HS-27A (cell line): ENCODE data around the gene DHRS13.

Source experiments
- DNase-seq: peaks from one replicate; pipeline ENCODE4 v3.0.0-alpha.2; 2012; ENCODE audit warnings: low read depth, missing footprints

The DHRS13 gene

GRCh38 chr17:28902819-28903545 lies at the start of gene DHRS13:
Gene DHRS13, minus strand, starts transcription at chr17:28903079. Its CDS starts 135 bp downstream, at chr17:28902944.
- peak; percentile 45 for DNase-seq

GRCh38 chr17:28951991-28952975 lies 49.4 kb upstream of the DHRS13 start:
- DNase-seq: peak; percentile 88

- peak; percentile 94 for DNase-seq
These were observed 48.6 kb upstream of the DHRS13 start, which contains the start of gene PHF12 for GRCh38 chr17:28951428-28951990. Gene PHF12, minus strand, starts transcription at chr17:28951518. Its CDS starts 558 bp downstream, at chr17:28950960.

GRCh38 chr17:28950752-28951427 lies 48.0 kb upstream of the DHRS13 start:
- no peak for DNase-seq

- peak; percentile 19 for DNase-seq
These were observed 47.3 kb upstream of the DHRS13 start for GRCh38 chr17:28950017-28950751.

- peak; percentile 12 for DNase-seq
These were observed 46.5 kb upstream of the DHRS13 start for GRCh38 chr17:28949185-28950016.

GRCh38 chr17:28948873-28949184 lies 46.0 kb upstream of the DHRS13 start:
- peak; percentile 5 for DNase-seq

GRCh38 chr17:28948342-28948741 lies 45.5 kb upstream of the DHRS13 start:
- no peak for DNase-seq

- no peak for DNase-seq
These were observed 44.8 kb upstream of the DHRS13 start for GRCh38 chr17:28947639-28948038.

GRCh38 chr17:28946239-28946638 lies 43.4 kb upstream of the DHRS13 start:
- DNase-seq: no peak

- no peak for DNase-seq
These were observed 42.2 kb upstream of the DHRS13 start for GRCh38 chr17:28944862-28945741.

GRCh38 chr17:28944343-28944742 lies 41.5 kb upstream of the DHRS13 start:
- DNase-seq: no peak

GRCh38 chr17:28942925-28943324 lies 40.0 kb upstream of the DHRS13 start:
- DNase-seq: no peak

GRCh38 chr17:28941251-28941650 lies 38.4 kb upstream of the DHRS13 start:
- DNase-seq: no peak

- DNase-seq: no peak
These were observed 37.8 kb upstream of the DHRS13 start for GRCh38 chr17:28940675-28941074.

GRCh38 chr17:28940142-28940541 lies 37.3 kb upstream of the DHRS13 start:
- no peak for DNase-seq

- DNase-seq: no peak
These were observed 35.7 kb upstream of the DHRS13 start for GRCh38 chr17:28938552-28938951.

- DNase-seq: no peak
These were observed 34.3 kb upstream of the DHRS13 start for GRCh38 chr17:28937044-28937729.
